NK-92 treated with Interleukin-12 subunit alpha and Interleukin-12 subunit beta, amount 100 ng/mL, for 24 hours (cell line): Measurements from ENCODE around the gene HDAC7.
"Not testable (repeated sequence)": the region's sequence is repeated elsewhere in the genome, so short reads cannot be mapped to it uniquely, and the experiment has no call there.

Experiments
- DNase-seq: peaks from one replicate; lab custom pipeline; 2025; lab: John Stamatoyannopoulos, UW

The HDAC7 gene

GRCh38 chr12:47812797-47813510, 6.7 kb downstream of the HDAC7 start:
- peak; percentile 91 for DNase-seq

GRCh38 chr12:47811581-47812484, 7.9 kb downstream of the HDAC7 start:
- no peak for DNase-seq

GRCh38 chr12:47811072-47811396, 8.7 kb downstream of the HDAC7 start:
- no peak for DNase-seq

GRCh38 chr12:47809518-47809917, 10.2 kb downstream of the HDAC7 start:
- DNase-seq, result not testable (repeated sequence)

- DNase-seq, result peak; percentile 76
Measured at GRCh38 chr12:47808574-47809365, 10.9 kb downstream of the HDAC7 start.

GRCh38 chr12:47808050-47808449, 11.7 kb downstream of the HDAC7 start:
- peak; percentile 88 for DNase-seq

- DNase-seq, result no peak
Measured at GRCh38 chr12:47807338-47807737, 12.4 kb downstream of the HDAC7 start.

GRCh38 chr12:47805417-47805816, 14.3 kb downstream of the HDAC7 start:
- no peak for DNase-seq

GRCh38 chr12:47804171-47804570, 15.5 kb downstream of the HDAC7 start:
- no peak for DNase-seq

GRCh38 chr12:47803191-47803875, 16.4 kb downstream of the HDAC7 start:
- no peak for DNase-seq

- DNase-seq, result no peak
Measured at GRCh38 chr12:47802312-47802711, 17.4 kb downstream of the HDAC7 start.

GRCh38 chr12:47801904-47802246, 17.8 kb downstream of the HDAC7 start:
- DNase-seq, result no peak

GRCh38 chr12:47801170-47801903, 18.4 kb downstream of the HDAC7 start:
- no peak for DNase-seq

- DNase-seq, result no peak
Measured at GRCh38 chr12:47800582-47800981, 19.1 kb downstream of the HDAC7 start.

- no peak for DNase-seq
Measured at GRCh38 chr12:47799357-47799955, 20.2 kb downstream of the HDAC7 start.

- DNase-seq, result no peak
Measured at GRCh38 chr12:47798382-47798948, 21.2 kb downstream of the HDAC7 start.

- no peak for DNase-seq
Measured at GRCh38 chr12:47797441-47797840, 22.3 kb downstream of the HDAC7 start.

GRCh38 chr12:47795814-47796411, 23.8 kb downstream of the HDAC7 start:
- no peak for DNase-seq

GRCh38 chr12:47795121-47795813, 24.4 kb downstream of the HDAC7 start:
- no peak for DNase-seq

GRCh38 chr12:47794679-47795078, 25.0 kb downstream of the HDAC7 start:
- no peak for DNase-seq
